Pancreas (tissue), 10 donors: ENCODE data around the gene SMIM21. TPM values are rescaled to one million over a fixed set of nuclear protein-coding genes. Genes with fewer than 3 reads are reported as not detected.

ENCODE experiments used
- ATAC-seq, 4 donors: fragments of 200-7000 bp; cut with Tn5 transposase; one replicate each; pipeline versions ENCODE4 v1.8.0 to v1.9.1; 2020; ENCODE audit warnings: mild to moderate bottlenecking in 4 of 4, moderate library complexity in 4 of 4
- DNase-seq, 6 donors: peaks; one replicate each; pipeline ENCODE4 v3.0.0-alpha.2; 2020
- FAIRE-seq: peaks from 2 replicates; lab custom pipeline; 2012; peaks lifted over from hg19 to GRCh38; lab: Jason Lieb, UNC
- H3K27ac ChIP-seq, 4 donors: fragments of 200-600 bp; sonication (generic); 1 replicate in 3 of 4; 2 replicates in 1 of 4; pipeline versions ENCODE4 v1.5.0 to v1.8.0; 2020
- H3K27me3 ChIP-seq, 4 donors: fragments of 200-600 bp; one replicate each; pipeline ENCODE4 v1.8.0; 2021
- H3K36me3 ChIP-seq, 3 donors: fragments of 200-600 bp; sonication (generic) in 1 of 3; one replicate each; pipeline versions ENCODE4 v1.5.0 to v1.8.0; 2020 to 2021
- H3K4me1 ChIP-seq, 3 donors: fragments of 200-600 bp; one replicate each; pipeline ENCODE4 v1.8.0; 2021
- H3K4me3 ChIP-seq, 4 donors: fragments of 200-600 bp; sonication (generic) in 2 of 4; one replicate each; pipeline versions ENCODE4 v1.5.0 to v1.8.0; 2020 to 2021
- H3K9me3 ChIP-seq, 4 donors: fragments of 200-600 bp; one replicate each; pipeline ENCODE4 v1.8.0; 2021
- CTCF ChIP-seq, 4 donors: fragments of 200-600 bp; sonication (generic) in 3 of 4; IDR thresholded peaks; one replicate each; pipeline versions ENCODE4 v1.5.0 to v1.8.0; 2021; ENCODE audit warnings: antibody characterized with exemption in 4 of 4
- WGBS, 2 donors: extraction: QIAGEN DNeasy Blood & Tissue Kit; methylation state at CpG; one replicate each; pipeline ENCODE4 v1.1.7; 2013; 5-methylcytosine and 5-hydroxymethylcytosine counted together
- intact Hi-C, 3 donors: fragments of 100-400 bp; cut with DNase I; formaldehyde crosslinking; loops; one replicate each; pipeline versions ENCODE4 v1.11.1 to v1.14.2; 2022
- polyA plus RNA-seq, 2 donors: library from polyadenylated mRNA; stranded (reverse); fragments of 200-250 nt; gene quantifications; one replicate each; pipeline ENCODE4 v1.2.3, GENCODE V29; 2013
- total RNA-seq, 6 donors: library from RNA; stranded (reverse); fragmentation: NEBNext Ultra II Directional in 4 of 6; extraction: Animal tissue kit (Norgen Biotek cat#: 25700) in 4 of 6; gene quantifications; one replicate each; pipeline versions ENCODE4 v1.2.1 to v1.2.4, GENCODE V29; 2021 to 2023
- donor health status: healthy with polysubstance abuse.
- donor health status: DM: no; HTN: no; CAD: no; lungs with moderate emphysema.
- donor health status: DM: no; HTN: no; CAD: no.
- donor health status: control.
- donor health status: control.
- donor health status: Bipolar disorder and iron deficiency.
- donor health status: DM: yes; HTN: yes; CAD: no.
- donor health status: DM: no; HTN: no; CAD: no.
- donor health status: DM: no; HTN: no; CAD: no.
- donor health status: DM: yes; HTN: yes; CAD: no.

The SMIM21 gene
- total and polyA plus RNA-seq, 8 donors = 0.02 TPM; not detected in 7

- TF ChIP-seq CTCF (IDR thresholded peaks at IDR 0.05) = no peak
- Histone ChIP-seq H3K9me3 (no peaks in the 10 kb centered on the region), H3K36me3 (no peaks in the 10 kb centered on the region), H3K27me3 (no peaks in the 10 kb centered on the region), H3K27ac (no peak overlapping the region), H3K4me1 (no peaks in the 10 kb centered on the region), H3K4me3 (no peak overlapping the region)
- ATAC-seq (no peak), FAIRE-seq (no peak), DNase-seq (no peak)
- intact Hi-C loops = no loop called here
- 75 to 76% methylated on average over 8 of the region's 8 CpGs for WGBS, 2 donors
Observed at GRCh38 chr18:75433098-75433497, 5.6 kb upstream of the SMIM21 start.

- TF ChIP-seq CTCF (IDR thresholded peaks at IDR 0.05) = no peak
- WGBS, 2 donors = 87 to 92% methylated on average over 9 of the region's 9 CpGs
- DNase-seq (no peak), FAIRE-seq (no peak), ATAC-seq (no peak)
- no peak overlapping the region for H3K27ac ChIP-seq
- no peaks in the 10 kb centered on the region for H3K9me3 ChIP-seq
- H3K4me3 ChIP-seq = no peak overlapping the region
- no peaks in the 10 kb centered on the region for H3K27me3 ChIP-seq
- no peaks in the 10 kb centered on the region for H3K36me3 ChIP-seq
- intact Hi-C loops = no loop called here
- H3K4me1 ChIP-seq = no peaks in the 10 kb centered on the region
Observed at GRCh38 chr18:75429975-75430374, 2.5 kb upstream of the SMIM21 start.

GRCh38 chr18:75428490-75428889 is 987 bp upstream of the SMIM21 start:
- Histone ChIP-seq H3K9me3 (no peaks in the 10 kb centered on the region), H3K4me1 (no peaks in the 10 kb centered on the region), H3K36me3 (no peaks in the 10 kb centered on the region), H3K27me3 (no peaks in the 10 kb centered on the region), H3K4me3 (no peak overlapping the region), H3K27ac (no peak overlapping the region)
- 73 to 85% methylated on average over 4 of the region's 4 CpGs for WGBS, 2 donors
- no peak for TF ChIP-seq CTCF (IDR thresholded peaks at IDR 0.05)
- DNase-seq (no peak), ATAC-seq (no peak), FAIRE-seq (no peak)
- intact Hi-C loops = no loop called here

- Histone ChIP-seq H3K4me1 (no peaks in the 10 kb centered on the region), H3K9me3 (no peaks in the 10 kb centered on the region), H3K27me3 (no peaks in the 10 kb centered on the region), H3K27ac (no peak overlapping the region), H3K36me3 (no peaks in the 10 kb centered on the region), H3K4me3 (no peak overlapping the region)
- ATAC-seq = no peak
- DNase-seq = no peak
- intact Hi-C loops = no loop called here
- TF ChIP-seq CTCF (IDR thresholded peaks at IDR 0.05) = no peak
- WGBS, 2 donors = 74 to 88% methylated on average over 1 of the region's 1 CpG
- FAIRE-seq = no peak
Observed at GRCh38 chr18:75422341-75422910, 5.1 kb downstream of the SMIM21 start.

- no peaks in the 10 kb centered on the region for H3K36me3 ChIP-seq
- WGBS, 2 donors = 80 to 92% methylated on average over 3 of the region's 3 CpGs
- H3K4me1 ChIP-seq = no peaks in the 10 kb centered on the region
- intact Hi-C loops = no loop called here
- no peak for TF ChIP-seq CTCF (IDR thresholded peaks at IDR 0.05)
- H3K4me3 ChIP-seq = no peak overlapping the region
- no peak for ATAC-seq
- H3K27ac ChIP-seq = no peak overlapping the region
- DNase-seq = no peak
- FAIRE-seq = no peak
- H3K27me3 ChIP-seq = no peaks in the 10 kb centered on the region
- no peaks in the 10 kb centered on the region for H3K9me3 ChIP-seq
Observed at GRCh38 chr18:75421656-75422055, 5.8 kb downstream of the SMIM21 start.
